ENCODE results near the gene SIAE.
A peak's percentile ranks its signal among the peaks of the same experiment; 100 is the strongest.

Gene SIAE

DNA sequence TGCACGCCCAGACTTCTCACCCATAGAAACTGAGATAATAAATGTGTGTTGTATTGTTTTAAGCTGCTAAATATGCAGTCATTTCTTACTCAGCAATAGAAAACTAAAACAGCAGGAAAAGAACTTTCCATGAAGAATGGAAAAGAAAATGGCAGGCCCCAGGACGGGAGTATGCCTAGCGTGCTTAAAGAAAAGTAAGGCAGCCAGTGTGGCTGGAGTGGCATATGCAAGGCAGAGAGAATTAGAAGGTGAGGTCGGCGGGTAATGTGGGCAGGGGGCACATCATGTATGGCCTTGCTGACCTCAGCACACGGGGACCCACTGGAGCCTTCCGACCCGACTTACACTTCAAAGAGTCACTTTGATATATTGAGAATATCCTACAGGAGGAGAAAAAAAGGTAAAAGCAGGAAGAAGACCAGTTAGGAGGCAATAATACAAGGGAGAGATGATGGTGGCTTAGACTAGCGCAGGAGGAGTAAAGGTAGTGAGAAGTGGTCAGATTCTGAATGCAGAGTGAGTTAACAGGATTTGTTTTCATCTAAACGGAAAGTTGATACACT, 30.4 kb downstream of the SIAE start:
- peak overlapping the region; percentile 3; the same call in 1 of the 2 replicates for H3K4me3 ChIP-seq (ENCODE audit: low read depth, low read length)
- TF ChIP-seq CTCF (IDR thresholded peaks at IDR 0.05; ENCODE audit: low read depth, low read length), result no peak

DNA sequence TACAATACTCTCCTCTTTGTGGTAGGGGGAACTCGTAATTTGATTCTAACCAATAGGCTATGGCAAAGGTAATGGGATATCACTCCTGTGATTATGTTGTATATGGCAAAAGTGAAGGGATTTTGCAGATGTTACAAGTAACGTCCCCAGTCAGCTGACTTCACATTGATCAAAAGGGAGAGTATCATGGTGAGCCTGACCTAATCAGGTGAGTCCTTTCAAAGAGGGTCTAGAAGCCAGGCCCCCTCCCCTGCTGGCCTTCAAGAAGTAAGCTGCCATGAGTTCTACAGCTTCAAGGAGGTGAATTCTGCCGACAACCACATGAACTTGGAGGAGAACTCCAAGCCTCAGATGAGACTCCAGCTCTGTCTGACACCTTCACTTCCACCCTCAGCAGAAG, 30.9 kb downstream of the SIAE start:
- TF ChIP-seq CTCF (IDR thresholded peaks at IDR 0.05; ENCODE audit: low read depth, low read length), result no peak
- no peak overlapping the region for H3K4me3 ChIP-seq (ENCODE audit: low read depth, low read length)

DNA sequence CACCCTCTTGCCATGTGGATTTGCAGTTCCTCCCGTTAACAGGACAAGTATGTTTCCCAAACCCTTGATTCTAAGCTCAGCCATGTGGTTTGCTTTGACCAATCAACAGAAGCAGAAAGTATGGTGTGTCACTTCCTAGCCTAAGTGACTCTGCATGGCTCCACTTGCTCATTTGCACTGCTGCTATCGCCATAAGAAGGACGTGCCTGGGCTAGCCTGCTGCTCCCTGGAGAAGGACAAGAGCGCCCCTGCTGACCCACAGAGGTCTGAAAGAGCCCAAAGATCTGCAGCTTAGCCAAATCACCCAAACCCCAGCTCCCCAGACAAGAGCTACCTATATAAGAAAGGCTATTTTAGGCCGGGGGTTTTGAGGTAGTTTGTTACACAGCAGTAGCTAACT, 32.9 kb downstream of the SIAE start:
- H3K4me3 ChIP-seq (ENCODE audit: low read depth, low read length), result no peak overlapping the region
- no peak for TF ChIP-seq CTCF (IDR thresholded peaks at IDR 0.05; ENCODE audit: low read depth, low read length)

DNA sequence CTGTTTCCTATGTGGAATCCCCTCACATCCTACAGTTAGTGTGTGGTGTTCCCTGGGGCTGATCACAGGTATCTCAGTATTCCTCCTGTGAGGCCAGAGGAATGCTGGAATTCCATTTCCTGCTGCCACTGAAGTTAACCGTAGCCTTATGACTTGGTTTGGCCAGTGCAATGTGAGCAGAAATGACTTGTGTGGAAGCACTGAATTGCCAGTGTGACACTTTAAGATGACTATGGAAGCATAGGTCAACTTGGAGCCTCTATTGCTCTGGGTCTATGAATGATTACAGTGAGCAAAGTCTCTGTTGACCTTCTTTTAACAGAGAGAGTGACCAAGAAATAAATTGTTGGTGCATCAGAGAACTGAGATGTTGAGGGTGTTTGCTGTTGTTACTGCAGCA, 34.4 kb downstream of the SIAE start:
- no peak overlapping the region for H3K4me3 ChIP-seq (ENCODE audit: low read depth, low read length)
- no peak for TF ChIP-seq CTCF (IDR thresholded peaks at IDR 0.05; ENCODE audit: low read depth, low read length)

- no peak overlapping the region for H3K4me3 ChIP-seq (ENCODE audit: low read depth, low read length)
- TF ChIP-seq CTCF (IDR thresholded peaks at IDR 0.05; ENCODE audit: low read depth, low read length), result no peak
Measured at GRCh38 chr11:124638500-124638899, 35.0 kb downstream of the SIAE start.

DNA sequence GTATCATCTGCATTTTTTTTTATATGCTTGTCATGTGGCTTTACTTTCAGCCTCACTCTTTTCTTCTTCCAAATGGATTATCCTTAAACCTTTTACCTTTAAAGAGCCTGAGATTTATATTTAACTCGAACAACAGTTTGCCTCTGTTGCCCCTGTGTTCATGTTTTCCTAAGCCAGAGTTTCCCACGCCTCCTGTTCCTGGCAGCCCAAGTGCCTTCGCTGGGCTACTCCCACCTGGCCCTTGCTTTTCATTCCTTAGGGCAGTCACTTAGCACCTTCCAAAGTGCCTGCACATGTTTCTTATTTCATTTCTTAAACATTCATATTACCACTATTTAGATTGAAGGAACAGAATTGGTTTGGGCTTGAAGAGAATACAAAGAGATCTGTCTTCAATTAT, 37.6 kb downstream of the SIAE start:
- H3K4me3 ChIP-seq (ENCODE audit: low read depth, low read length), result no peak overlapping the region
- TF ChIP-seq CTCF (IDR thresholded peaks at IDR 0.05; ENCODE audit: low read depth, low read length), result no peak

GRCh38 chr11:124633355-124633754, 40.2 kb downstream of the SIAE start:
- TF ChIP-seq CTCF (IDR thresholded peaks at IDR 0.05; ENCODE audit: low read depth, low read length), result 0 out of 2 replicates have a peak, but pooled peaks have one; percentile 17
- no peak overlapping the region for H3K4me3 ChIP-seq (ENCODE audit: low read depth, low read length)
